GM08714 (cell line): ENCODE data around the gene OPA3.
A peak's percentile ranks its signal among the peaks of the same experiment; 100 is the strongest.
"Not testable (repeated sequence)": the region's sequence is repeated elsewhere in the genome, so short reads cannot be mapped to it uniquely, and the experiment has no call there.

Experiments
- H3K4me3 ChIP-seq: fragments of 200-500 bp; sonication (Bioruptor generic); 2 replicates; pipeline ENCODE4 v1.5.1; 2014; ENCODE audit warnings: mild to moderate bottlenecking, low read length, inconsistent platforms
- ZNF274 ChIP-seq: IDR thresholded peaks from 2 replicates; pipeline ENCODE4 v1.6.1; 2012; ENCODE audit warnings: mild to moderate bottlenecking, low read depth, low read length

Gene OPA3

GRCh38 chr19:45584332-45585157, at the start of gene OPA3:
TSS of gene OPA3 (minus strand) at chr19:45584802. CDS start at chr19:45584764, 38 bp downstream.
- peak within 1 kb of the TSS; percentile 90 for H3K4me3 ChIP-seq
- TF ChIP-seq ZNF274: no peak

GRCh38 chr19:45632468-45633196, 48.0 kb upstream of the OPA3 start:
- TF ChIP-seq ZNF274: no peak
- no peak overlapping the region for H3K4me3 ChIP-seq

GRCh38 chr19:45630463-45630862, 45.9 kb upstream of the OPA3 start:
- TF ChIP-seq ZNF274: no peak
- no peak overlapping the region for H3K4me3 ChIP-seq

- no peak for TF ChIP-seq ZNF274
- no peak overlapping the region for H3K4me3 ChIP-seq
These were observed 45.1 kb upstream of the OPA3 start for GRCh38 chr19:45629704-45630103.

GRCh38 chr19:45628219-45628618, 43.6 kb upstream of the OPA3 start:
- H3K4me3 ChIP-seq: not testable (repeated sequence)

GRCh38 chr19:45623984-45624383, 39.4 kb upstream of the OPA3 start:
- TF ChIP-seq ZNF274: no peak
- no peak overlapping the region for H3K4me3 ChIP-seq

- TF ChIP-seq ZNF274: no peak
- H3K4me3 ChIP-seq: no peak overlapping the region
These were observed 37.4 kb upstream of the OPA3 start for GRCh38 chr19:45621976-45622503.

GRCh38 chr19:45621389-45621788, 36.8 kb upstream of the OPA3 start:
- no peak for TF ChIP-seq ZNF274
- H3K4me3 ChIP-seq: no peak overlapping the region

- no peak overlapping the region for H3K4me3 ChIP-seq
These were observed 32.1 kb upstream of the OPA3 start for GRCh38 chr19:45616704-45617017.

GRCh38 chr19:45615795-45616703, 31.4 kb upstream of the OPA3 start:
- H3K4me3 ChIP-seq: no peak overlapping the region
- no peak for TF ChIP-seq ZNF274

More at GRCh38 chr19:45616704-45617017, 32.1 kb upstream of the OPA3 start:
- TF ChIP-seq ZNF274: no peak

- not testable (repeated sequence) for H3K4me3 ChIP-seq
These were observed 30.5 kb upstream of the OPA3 start for GRCh38 chr19:45615056-45615455.

- no peak for TF ChIP-seq ZNF274
These were observed 29.5 kb upstream of the OPA3 start for GRCh38 chr19:45613926-45614725.

GRCh38 chr19:45608948-45609347, 24.3 kb upstream of the OPA3 start:
- H3K4me3 ChIP-seq: no peak overlapping the region

More at GRCh38 chr19:45613926-45614725, 29.5 kb upstream of the OPA3 start:
- H3K4me3 ChIP-seq: no peak overlapping the region

More at GRCh38 chr19:45608948-45609347, 24.3 kb upstream of the OPA3 start:
- no peak for TF ChIP-seq ZNF274
